Natural killer cell (primary cell): Measurements from ENCODE around the gene TEX11. TPM values are rescaled to one million over a fixed set of nuclear protein-coding genes. Genes with fewer than 3 reads are reported as not detected.
"Not testable (repeated sequence)": the region's sequence is repeated elsewhere in the genome, so short reads cannot be mapped to it uniquely, and the experiment has no call there.

Experiments used
- ATAC-seq, 3 donors: fragments of 150-1000 bp in 2 of 3; fragments of 200-7000 bp in 1 of 3; cut with Tn5 transposase; 1 replicate in 1 of 3; 2 replicates in 2 of 3; pipeline ENCODE4 v1.10.0; 2021; ENCODE audit warnings: mild to moderate bottlenecking in 2 of 3, moderate library complexity in 2 of 3
- DNase-seq, 2 donors: peaks; one replicate each; pipeline versions ENCODE4 v3.0.0 to v3.0.0-alpha.2; 2013 to 2021; ENCODE audit warnings: mixed read lengths in 1 of 2
- H3K27ac ChIP-seq: one replicate; pipeline ENCODE4 v1.5.1; 2013; ENCODE audit warnings: mild to moderate bottlenecking, low read length
- H3K27me3 ChIP-seq: one replicate; pipeline ENCODE4 v1.6.1; 2013; ENCODE audit warnings: low read length; ENCODE audit not compliant: control insufficient read depth, insufficient read depth
- H3K36me3 ChIP-seq: one replicate; pipeline ENCODE4 v1.6.1; 2013; ENCODE audit warnings: low read length; ENCODE audit not compliant: control insufficient read depth, insufficient read depth
- H3K4me1 ChIP-seq: one replicate; pipeline ENCODE4 v1.6.1; 2013; ENCODE audit warnings: low read length; ENCODE audit not compliant: control insufficient read depth, insufficient read depth
- H3K4me3 ChIP-seq: one replicate; pipeline ENCODE4 v1.5.1; 2013; ENCODE audit warnings: low read length
- H3K9me3 ChIP-seq: one replicate; pipeline ENCODE4 v1.6.1; 2013; ENCODE audit warnings: low read length; ENCODE audit not compliant: control insufficient read depth, insufficient read depth
- H3K27ac Mint-ChIP-seq, 2 donors: one replicate each; pipeline ENCODE4 v1.8.0; 2022; ENCODE audit warnings: mild to moderate bottlenecking in 2 of 2, mixed read lengths in 2 of 2, moderate library complexity in 1 of 2
- H3K27me3 Mint-ChIP-seq, 2 donors: one replicate each; pipeline ENCODE4 v1.8.0; 2022; ENCODE audit warnings: low read depth in 2 of 2, mixed read lengths in 2 of 2
- H3K36me3 Mint-ChIP-seq: one replicate; pipeline ENCODE4 v1.8.0; 2022; ENCODE audit warnings: mixed read lengths
- H3K4me1 Mint-ChIP-seq, 2 donors: one replicate each; pipeline ENCODE4 v1.8.0; 2022; ENCODE audit warnings: mixed read lengths in 2 of 2
- H3K4me3 Mint-ChIP-seq: one replicate; pipeline ENCODE4 v1.8.0; 2022; ENCODE audit warnings: mild to moderate bottlenecking, moderate library complexity, mixed read lengths
- H3K9me3 Mint-ChIP-seq, 2 donors: one replicate each; pipeline ENCODE4 v1.8.0; 2022; ENCODE audit warnings: mixed read lengths in 2 of 2
- WGBS: methylation state at CpG from one replicate; pipeline ENCODE4 v1.1.7; 2013; ENCODE audit warnings: missing lambda C conversion rate; ENCODE audit not compliant: insufficient coverage; 5-methylcytosine and 5-hydroxymethylcytosine counted together
- intact Hi-C: fragments of 100-400 bp; cut with micrococcal nuclease; formaldehyde crosslinking; loops from one replicate; pipeline ENCODE4 v1.14.2; 2022
- total RNA-seq, 4 donors: library from RNA; stranded (reverse); fragments of 120-200 nt in 1 of 4; gene quantifications; one replicate each; pipeline versions ENCODE4 v1.2.3 to v1.2.4, GENCODE V29; 2013 to 2022
- TF ChIP-seq, protein P1 (sequence below): fragments of 200-600 bp; IDR thresholded peaks from one replicate; pipeline ENCODE4 v1.8.0; 2022; ENCODE audit warnings: antibody characterized with exemption

TEX11 gene
- total RNA-seq, 3 donors from 2014 or later (not counting 1 experiment from before 2014, with no cell fraction given) = not detected

- WGBS = 93% methylated on average over 11 of the region's 11 CpGs
- intact Hi-C loops = no loop called here
- H3K4me3 Mint-ChIP-seq = no peak overlapping the region
- Histone ChIP-seq H3K4me3 (no peak overlapping the region), H3K27ac (no peak overlapping the region), H3K9me3 (no peaks in the 10 kb centered on the region), H3K27me3 (no peaks in the 10 kb centered on the region), H3K4me1 (no peaks in the 10 kb centered on the region), H3K36me3 (no peaks in the 10 kb centered on the region)
- DNase-seq (no peak), ATAC-seq (no peak)
- no peaks in the 10 kb centered on the region for H3K9me3 Mint-ChIP-seq
- H3K27ac Mint-ChIP-seq = no peak overlapping the region
- H3K4me1 Mint-ChIP-seq = no peaks in the 10 kb centered on the region
- H3K27me3 Mint-ChIP-seq = no peaks in the 10 kb centered on the region
- no peaks in the 10 kb centered on the region for H3K36me3 Mint-ChIP-seq
- TF ChIP-seq, protein P1, sequence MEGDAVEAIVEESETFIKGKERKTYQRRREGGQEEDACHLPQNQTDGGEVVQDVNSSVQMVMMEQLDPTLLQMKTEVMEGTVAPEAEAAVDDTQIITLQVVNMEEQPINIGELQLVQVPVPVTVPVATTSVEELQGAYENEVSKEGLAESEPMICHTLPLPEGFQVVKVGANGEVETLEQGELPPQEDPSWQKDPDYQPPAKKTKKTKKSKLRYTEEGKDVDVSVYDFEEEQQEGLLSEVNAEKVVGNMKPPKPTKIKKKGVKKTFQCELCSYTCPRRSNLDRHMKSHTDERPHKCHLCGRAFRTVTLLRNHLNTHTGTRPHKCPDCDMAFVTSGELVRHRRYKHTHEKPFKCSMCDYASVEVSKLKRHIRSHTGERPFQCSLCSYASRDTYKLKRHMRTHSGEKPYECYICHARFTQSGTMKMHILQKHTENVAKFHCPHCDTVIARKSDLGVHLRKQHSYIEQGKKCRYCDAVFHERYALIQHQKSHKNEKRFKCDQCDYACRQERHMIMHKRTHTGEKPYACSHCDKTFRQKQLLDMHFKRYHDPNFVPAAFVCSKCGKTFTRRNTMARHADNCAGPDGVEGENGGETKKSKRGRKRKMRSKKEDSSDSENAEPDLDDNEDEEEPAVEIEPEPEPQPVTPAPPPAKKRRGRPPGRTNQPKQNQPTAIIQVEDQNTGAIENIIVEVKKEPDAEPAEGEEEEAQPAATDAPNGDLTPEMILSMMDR = no peak
Measured at GRCh38 chrX:70907900-70908299, 611 bp downstream of the TEX11 start.

DNA sequence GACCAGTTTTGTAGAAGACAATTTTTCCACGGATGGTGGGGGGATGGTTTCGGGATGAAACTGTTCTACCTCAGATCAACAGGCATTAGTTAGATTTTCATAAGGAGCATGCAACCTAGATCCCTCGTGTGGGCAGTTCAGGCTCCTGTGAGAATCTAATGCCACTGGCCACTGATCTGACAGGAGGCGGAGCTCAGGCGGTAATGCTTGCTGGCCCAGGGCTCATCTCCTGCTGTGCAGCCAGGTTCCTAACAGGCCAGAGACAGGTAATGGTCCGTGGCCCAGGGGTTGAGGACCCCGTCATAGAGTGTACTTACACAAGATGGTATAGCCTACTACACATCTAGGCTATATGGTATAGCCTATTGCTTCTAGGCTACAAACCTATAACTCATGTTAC is 7.0 kb downstream of the TEX11 start:
- Mint-ChIP-seq H3K4me3 (no peak overlapping the region), H3K9me3 (no peaks in the 10 kb centered on the region), H3K4me1 (no peaks in the 10 kb centered on the region), H3K27ac (no peak overlapping the region), H3K27me3 (peaks cover 0 to 2% of the 10 kb centered on the region in 2 donors), H3K36me3 (no peaks in the 10 kb centered on the region)
- TF ChIP-seq, protein P1 = no peak
- ATAC-seq (no peak), DNase-seq (no peak)
- H3K9me3 ChIP-seq = no peaks in the 10 kb centered on the region
- intact Hi-C loops = no loop called here
- no peaks in the 10 kb centered on the region for H3K36me3 ChIP-seq
- H3K4me1 ChIP-seq = no peaks in the 10 kb centered on the region
- H3K27me3 ChIP-seq = no peaks in the 10 kb centered on the region
- no peak overlapping the region for H3K27ac ChIP-seq
- no peak overlapping the region for H3K4me3 ChIP-seq
- WGBS = 88% methylated on average over 4 of the region's 7 CpGs

DNA sequence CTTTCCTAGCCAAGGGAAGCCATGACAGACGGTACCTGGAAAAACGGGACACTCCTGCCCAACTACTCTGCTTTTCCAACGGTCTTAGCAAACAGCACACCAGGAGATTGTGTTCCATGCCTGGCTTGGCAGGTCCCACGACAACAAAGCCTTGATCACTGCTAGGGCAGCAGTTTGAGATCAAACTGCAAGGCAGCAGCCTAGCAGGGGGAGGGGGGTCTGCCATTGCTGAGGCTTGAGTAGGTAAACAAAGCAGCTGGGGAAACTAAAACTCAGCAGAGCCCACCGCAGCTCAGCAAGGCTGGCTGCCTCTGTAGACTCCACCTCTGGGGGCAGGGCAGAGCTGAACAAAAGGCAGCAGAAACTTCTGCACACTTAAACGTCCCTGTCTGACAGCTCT is 18.1 kb downstream of the TEX11 start:
- H3K36me3 ChIP-seq, DNase-seq, H3K4me1 Mint-ChIP-seq, intact Hi-C loops, H3K9me3 Mint-ChIP-seq, H3K4me3 ChIP-seq, H3K4me1 ChIP-seq, H3K4me3 Mint-ChIP-seq, H3K36me3 Mint-ChIP-seq, H3K9me3 ChIP-seq, H3K27me3 ChIP-seq, H3K27ac ChIP-seq, H3K27ac Mint-ChIP-seq, ATAC-seq: not testable (repeated sequence)
- WGBS = 61% methylated on average over 6 of the region's 6 CpGs
- peaks cover 14 to 20% of the 10 kb centered on the region in 2 donors for H3K27me3 Mint-ChIP-seq

- Mint-ChIP-seq H3K4me3 (no peak overlapping the region), H3K4me1 (no peaks in the 10 kb centered on the region), H3K27ac (no peak overlapping the region), H3K27me3 (peaks cover 0 to 4% of the 10 kb centered on the region in 2 donors), H3K36me3 (no peaks in the 10 kb centered on the region), H3K9me3 (no peaks in the 10 kb centered on the region)
- peak in 1 of 3 donors; percentile 58 for ATAC-seq
- Histone ChIP-seq H3K9me3 (no peaks in the 10 kb centered on the region), H3K4me1 (no peaks in the 10 kb centered on the region), H3K27me3 (no peaks in the 10 kb centered on the region), H3K4me3 (no peak overlapping the region), H3K27ac (no peak overlapping the region), H3K36me3 (no peaks in the 10 kb centered on the region)
- TF ChIP-seq, protein P1 = no peak
- no CpG with 5 or more reads among the region's 2 CpGs for WGBS
- intact Hi-C loops = no loop called here
- DNase-seq = peak in 1 of 2 donors; percentile 14
Measured at GRCh38 chrX:70878902-70879301, 29.6 kb downstream of the TEX11 start.
